DOHH2 (cell line): ENCODE data around the gene PDZRN3.

Experiments
- EZH2phosphoT487 ChIP-seq: fragments of 200-600 bp; sonication (generic); IDR thresholded peaks from 2 replicates; pipeline ENCODE4 v1.6.1; 2017; ENCODE audit warnings: borderline replicate concordance, mild to moderate bottlenecking, antibody characterized with exemption, low read length, moderate library complexity, mixed read lengths
- TF ChIP-seq, protein P1 (sequence below): fragments of 200-600 bp; sonication (generic); IDR thresholded peaks from one replicate; pipeline ENCODE4 v1.5.1; 2014; ENCODE audit warnings: antibody characterized with exemption, mild to moderate bottlenecking, low read depth, low read length; ENCODE audit not compliant: poor library complexity, severe bottlenecking

DNA sequence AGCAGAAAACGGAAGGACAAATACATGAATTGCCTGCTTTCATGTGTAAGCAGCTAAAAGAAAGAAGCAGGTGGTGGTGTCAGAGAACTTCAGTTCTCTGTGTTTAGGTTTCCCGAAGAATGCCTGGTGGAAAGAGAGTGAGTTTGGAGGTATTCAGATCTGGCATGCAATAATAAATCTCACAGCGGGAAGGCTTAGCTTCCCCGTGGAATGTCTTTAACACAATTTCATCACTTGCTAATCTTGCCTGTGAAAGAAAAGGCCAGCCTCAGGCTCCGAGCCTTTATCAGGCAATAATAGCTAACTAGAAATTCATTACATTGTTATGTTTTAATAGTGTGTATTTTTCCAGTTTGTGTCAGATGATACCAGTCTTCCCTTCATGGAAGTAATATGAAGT lies 220.3 kb downstream of the PDZRN3 start:
- TF ChIP-seq, protein P1, sequence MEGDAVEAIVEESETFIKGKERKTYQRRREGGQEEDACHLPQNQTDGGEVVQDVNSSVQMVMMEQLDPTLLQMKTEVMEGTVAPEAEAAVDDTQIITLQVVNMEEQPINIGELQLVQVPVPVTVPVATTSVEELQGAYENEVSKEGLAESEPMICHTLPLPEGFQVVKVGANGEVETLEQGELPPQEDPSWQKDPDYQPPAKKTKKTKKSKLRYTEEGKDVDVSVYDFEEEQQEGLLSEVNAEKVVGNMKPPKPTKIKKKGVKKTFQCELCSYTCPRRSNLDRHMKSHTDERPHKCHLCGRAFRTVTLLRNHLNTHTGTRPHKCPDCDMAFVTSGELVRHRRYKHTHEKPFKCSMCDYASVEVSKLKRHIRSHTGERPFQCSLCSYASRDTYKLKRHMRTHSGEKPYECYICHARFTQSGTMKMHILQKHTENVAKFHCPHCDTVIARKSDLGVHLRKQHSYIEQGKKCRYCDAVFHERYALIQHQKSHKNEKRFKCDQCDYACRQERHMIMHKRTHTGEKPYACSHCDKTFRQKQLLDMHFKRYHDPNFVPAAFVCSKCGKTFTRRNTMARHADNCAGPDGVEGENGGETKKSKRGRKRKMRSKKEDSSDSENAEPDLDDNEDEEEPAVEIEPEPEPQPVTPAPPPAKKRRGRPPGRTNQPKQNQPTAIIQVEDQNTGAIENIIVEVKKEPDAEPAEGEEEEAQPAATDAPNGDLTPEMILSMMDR = no peak
- TF ChIP-seq EZH2phosphoT487 = no peak
